Adrenal gland (tissue), 12 donors: ENCODE results near the gene GBF1. TPM values are rescaled to one million over a fixed set of nuclear protein-coding genes. Genes with fewer than 3 reads are reported as not detected.
A peak's percentile ranks its signal among the peaks of the same experiment; 100 is the strongest.
"Not testable (repeated sequence)": the region's sequence is repeated elsewhere in the genome, so short reads cannot be mapped to it uniquely, and the experiment has no call there.

ENCODE experiments used
- DNase-seq, 7 donors: peaks; one replicate each; pipeline ENCODE4 v3.0.0-alpha.2; 2019 to 2020
- H3K27ac ChIP-seq, 5 donors: fragments of 200-600 bp; sonication (generic) in 4 of 5; 1 replicate in 3 of 5; 2 replicates in 2 of 5; pipeline versions ENCODE4 v1.5.1 to v1.8.0; 2016 to 2020; ENCODE audit warnings: mild to moderate bottlenecking in 1 of 5
- H3K27me3 ChIP-seq: fragments of 200-600 bp; 2 replicates; pipeline ENCODE4 v1.8.0; 2021
- H3K36me3 ChIP-seq, 2 donors: fragments of 200-600 bp; replicated peaks in 1 of 2; 1 replicate in 1 of 2; 2 replicates in 1 of 2; pipeline versions ENCODE4 v1.5.1 to v1.8.0; 2018 to 2022
- H3K4me1 ChIP-seq, 2 donors: fragments of 200-600 bp; replicated peaks in 1 of 2; 1 replicate in 1 of 2; 2 replicates in 1 of 2; pipeline versions ENCODE4 v1.5.1 to v1.8.0; 2018 to 2021
- H3K4me3 ChIP-seq, 4 donors: fragments of 200-600 bp; sonication (generic) in 3 of 4; one replicate each; pipeline ENCODE4 v1.5.1; 2016 to 2018
- H3K9me3 ChIP-seq, 3 donors: fragments of 200-600 bp; sonication (generic) in 1 of 3; replicated peaks in 1 of 3; 1 replicate in 2 of 3; 2 replicates in 1 of 3; pipeline versions ENCODE4 v1.5.1 to v1.8.0; 2016 to 2021
- POLR2A ChIP-seq, 2 donors: fragments of 450-650 bp; IDR thresholded peaks; one replicate each; pipeline ENCODE4 v1.6.1; 2017; ENCODE audit warnings: antibody characterized with exemption in 2 of 2, mild to moderate bottlenecking in 2 of 2, moderate library complexity in 1 of 2
- WGBS, 4 donors: extraction: QIAGEN DNeasy Blood & Tissue Kit in 2 of 4; methylation state at CpG; one replicate each; pipeline versions ENCODE4 v1.1.5 to v1.1.7; 2013 to 2017; 5-methylcytosine and 5-hydroxymethylcytosine counted together
- intact Hi-C, 2 donors: fragments of 100-400 bp; cut with DNase I; formaldehyde crosslinking; loops; one replicate each; pipeline versions ENCODE4 v1.14.1 to v1.15.0; 2022 to 2023
- polyA plus RNA-seq, 3 donors: library from polyadenylated mRNA; stranded (reverse); fragments of 200-250 nt in 2 of 3; fragments of 350-450 nt in 1 of 3; fragmentation: Illumina TruSeq in 1 of 3; extraction: RNeasy Lipid Tissue Mini Kit (QIAGEN cat#74804) in 1 of 3; gene quantifications; one replicate each; pipeline ENCODE4 v1.2.3, GENCODE V29; 2013 to 2014
- total RNA-seq, 9 donors: library from RNA; depleted of rRNA in 4 of 9; stranded (reverse); fragments of >200 nt in 4 of 9; fragments of 120-200 nt in 1 of 9; fragmentation: NEBNext Ultra II Directional in 1 of 9; extraction: Animal tissue kit (Norgen Biotek cat#: 25700) in 1 of 9; gene quantifications; one replicate each; pipeline versions ENCODE4 v1.1.0 to v1.2.4, GENCODE V29; 2013 to 2023
- TF ChIP-seq, protein P1 (sequence below), 6 experiments: fragments of 450-650 bp in 4 of 6; fragments of 200-600 bp in 2 of 6; sonication (generic) in 1 of 6; IDR thresholded peaks; 1 replicate in 5 of 6; 2 replicates in 1 of 6; pipeline versions ENCODE4 v1.5.1 to v1.8.0; 2016 to 2021; ENCODE audit warnings: antibody characterized with exemption in 6 of 6, mild to moderate bottlenecking in 2 of 6, moderate library complexity in 1 of 6
- donor health status: healthy with polysubstance abuse.
- donor health status: Bipolar disorder and iron deficiency.
- donor health status: DM: yes; HTN: yes; CAD: no.
- donor health status: DM: no; HTN: no; CAD: no.
- donor health status: DM: no; HTN: no; CAD: no.
- donor health status: DM: yes; HTN: yes; CAD: no.

Gene GBF1
- total and polyA plus RNA-seq, 12 donors, result 16.4 to 46.1 (median 37.7) TPM

DNA sequence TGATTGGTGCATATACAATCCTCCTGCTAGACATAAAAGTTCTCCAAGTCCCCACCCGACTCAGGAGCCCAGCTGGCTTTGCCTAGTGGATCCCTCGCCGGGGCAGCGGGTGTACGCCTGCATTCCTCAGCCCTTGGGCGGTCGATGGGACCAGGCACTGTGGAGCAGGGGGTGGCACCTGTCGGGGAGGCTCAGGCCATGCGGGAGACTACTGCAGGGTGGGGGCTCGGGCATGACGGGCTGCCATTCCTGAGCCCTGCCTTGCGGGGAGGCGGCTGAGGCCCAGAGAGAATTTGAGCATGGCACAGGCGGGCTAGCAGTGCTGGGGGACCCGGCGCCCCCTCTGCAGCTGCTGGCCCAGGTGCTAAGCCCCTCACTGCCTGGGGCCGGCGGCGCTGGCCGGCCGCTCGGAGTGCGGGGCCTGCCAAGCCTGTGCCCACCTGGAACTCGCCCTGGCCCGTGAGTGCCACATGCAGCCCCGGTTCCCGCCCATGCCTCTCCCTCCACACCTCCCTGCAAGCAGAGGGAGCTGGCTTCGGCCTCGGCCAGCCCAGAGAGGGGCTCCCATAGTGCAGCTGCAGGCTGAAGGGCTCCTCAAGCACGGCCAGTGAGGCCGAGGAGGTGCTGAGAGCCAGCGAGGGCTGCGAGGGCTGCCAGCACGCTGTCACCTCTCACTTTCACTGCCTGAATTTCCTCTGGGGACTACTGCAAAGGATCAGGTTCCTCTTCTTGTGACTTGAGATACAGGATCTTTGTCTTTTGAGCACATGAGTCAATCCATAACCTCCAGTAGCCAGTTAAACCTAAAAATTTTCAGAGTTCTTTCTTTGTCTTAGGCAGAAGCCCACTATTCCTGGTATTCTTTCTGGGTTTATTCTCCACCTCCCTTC lies 44.3 kb upstream of the GBF1 start:
- Histone ChIP-seq H3K27ac (no peak overlapping the region), H3K4me3 (no peak overlapping the region), H3K4me1 (no peaks in the 10 kb centered on the region), H3K27me3 (no peaks in the 10 kb centered on the region), H3K9me3 (no peaks in the 10 kb centered on the region), H3K36me3 (no peaks in the 10 kb centered on the region)
- WGBS, 4 donors, result 87 to 91% (median 89%) methylated on average over 9 to 34 of the region's 34 CpGs
- TF ChIP-seq POLR2A (IDR thresholded peaks at IDR 0.05), result no peak
- TF ChIP-seq, protein P1, sequence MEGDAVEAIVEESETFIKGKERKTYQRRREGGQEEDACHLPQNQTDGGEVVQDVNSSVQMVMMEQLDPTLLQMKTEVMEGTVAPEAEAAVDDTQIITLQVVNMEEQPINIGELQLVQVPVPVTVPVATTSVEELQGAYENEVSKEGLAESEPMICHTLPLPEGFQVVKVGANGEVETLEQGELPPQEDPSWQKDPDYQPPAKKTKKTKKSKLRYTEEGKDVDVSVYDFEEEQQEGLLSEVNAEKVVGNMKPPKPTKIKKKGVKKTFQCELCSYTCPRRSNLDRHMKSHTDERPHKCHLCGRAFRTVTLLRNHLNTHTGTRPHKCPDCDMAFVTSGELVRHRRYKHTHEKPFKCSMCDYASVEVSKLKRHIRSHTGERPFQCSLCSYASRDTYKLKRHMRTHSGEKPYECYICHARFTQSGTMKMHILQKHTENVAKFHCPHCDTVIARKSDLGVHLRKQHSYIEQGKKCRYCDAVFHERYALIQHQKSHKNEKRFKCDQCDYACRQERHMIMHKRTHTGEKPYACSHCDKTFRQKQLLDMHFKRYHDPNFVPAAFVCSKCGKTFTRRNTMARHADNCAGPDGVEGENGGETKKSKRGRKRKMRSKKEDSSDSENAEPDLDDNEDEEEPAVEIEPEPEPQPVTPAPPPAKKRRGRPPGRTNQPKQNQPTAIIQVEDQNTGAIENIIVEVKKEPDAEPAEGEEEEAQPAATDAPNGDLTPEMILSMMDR (IDR thresholded peaks at IDR 0.05), result no peak
- no peak for DNase-seq
- intact Hi-C loops, result no loop called here

DNA sequence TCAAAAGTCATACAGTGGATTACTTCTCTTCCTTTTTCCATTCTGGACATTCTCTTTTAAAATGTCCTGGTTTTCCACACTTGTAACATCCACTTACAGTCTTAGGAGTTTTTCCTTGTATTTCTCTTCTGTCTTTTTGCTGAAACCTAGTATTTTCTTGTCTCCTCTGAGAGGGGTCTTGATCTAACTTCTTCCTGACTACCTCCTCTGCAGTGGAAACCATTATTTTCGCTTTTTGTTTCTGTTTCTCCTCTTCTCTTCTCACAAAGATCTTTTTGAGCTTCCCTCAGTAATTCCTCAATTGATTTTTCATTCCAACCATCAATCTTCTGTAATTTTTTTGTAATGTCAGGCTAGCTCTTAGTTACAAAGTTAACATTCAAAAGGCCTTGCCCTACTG lies 42.9 kb upstream of the GBF1 start:
- 72 to 89% (median 81%) methylated on average over 1 of the region's 1 CpG for WGBS, 4 donors
- Histone ChIP-seq H3K27me3 (no peaks in the 10 kb centered on the region), H3K4me1 (no peaks in the 10 kb centered on the region), H3K27ac (no peak overlapping the region), H3K36me3 (no peaks in the 10 kb centered on the region), H3K9me3 (no peaks in the 10 kb centered on the region), H3K4me3 (no peak overlapping the region)
- intact Hi-C loops, result no loop called here
- TF ChIP-seq, protein P1 (IDR thresholded peaks at IDR 0.05), result no peak
- no peak for TF ChIP-seq POLR2A (IDR thresholded peaks at IDR 0.05)
- no peak for DNase-seq

DNA sequence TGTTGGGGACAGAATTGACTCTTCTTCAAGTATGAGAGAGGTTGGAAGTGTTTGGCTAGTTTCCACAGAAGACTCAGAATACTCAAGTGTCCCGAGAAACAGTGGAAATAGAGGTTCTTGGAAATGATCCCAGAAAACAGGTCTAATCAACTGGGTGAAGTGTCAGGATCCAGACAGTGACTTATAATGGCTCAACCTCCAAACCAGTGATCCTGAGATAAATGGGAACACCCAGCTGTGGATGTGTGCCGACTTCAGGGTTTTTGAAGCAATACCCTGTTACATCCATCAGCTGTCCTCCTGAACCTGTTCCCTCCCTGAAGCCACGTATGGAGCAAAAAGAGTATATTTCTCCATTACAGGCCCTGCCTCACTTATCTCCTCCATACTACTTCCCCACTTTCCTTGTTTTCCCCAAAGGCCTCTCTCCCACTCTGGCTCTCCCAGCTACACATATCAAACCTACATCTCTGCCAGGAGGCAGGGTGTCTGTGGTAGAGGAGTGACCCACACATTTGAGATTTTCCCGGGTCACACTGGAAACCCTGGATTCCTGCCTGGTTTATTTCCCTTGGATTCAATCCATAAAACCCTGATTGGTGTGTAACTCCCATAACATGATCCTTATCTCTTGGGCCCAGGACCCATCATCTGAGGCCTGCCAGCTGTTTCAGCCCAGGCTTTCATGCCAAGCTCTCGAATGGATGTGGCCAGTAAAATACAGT lies 36.9 kb upstream of the GBF1 start:
- Histone ChIP-seq H3K36me3 (no peaks in the 10 kb centered on the region), H3K4me3 (no peak overlapping the region), H3K27ac (peak overlapping the region in 1 of 5 donors; percentile 42), H3K4me1 (peaks cover 0 to 13% of the 10 kb centered on the region in 2 donors), H3K9me3 (no peaks in the 10 kb centered on the region), H3K27me3 (no peaks in the 10 kb centered on the region)
- intact Hi-C loops, result no loop called here
- no peak for TF ChIP-seq POLR2A (IDR thresholded peaks at IDR 0.05)
- TF ChIP-seq, protein P1 (IDR thresholded peaks at IDR 0.05), result no peak
- 19 to 34% (median 31%) methylated on average over 5 of the region's 5 CpGs for WGBS, 4 donors
- DNase-seq, result peak in 5 of 7 donors; percentile 43 to 80 (median 53)

DNA sequence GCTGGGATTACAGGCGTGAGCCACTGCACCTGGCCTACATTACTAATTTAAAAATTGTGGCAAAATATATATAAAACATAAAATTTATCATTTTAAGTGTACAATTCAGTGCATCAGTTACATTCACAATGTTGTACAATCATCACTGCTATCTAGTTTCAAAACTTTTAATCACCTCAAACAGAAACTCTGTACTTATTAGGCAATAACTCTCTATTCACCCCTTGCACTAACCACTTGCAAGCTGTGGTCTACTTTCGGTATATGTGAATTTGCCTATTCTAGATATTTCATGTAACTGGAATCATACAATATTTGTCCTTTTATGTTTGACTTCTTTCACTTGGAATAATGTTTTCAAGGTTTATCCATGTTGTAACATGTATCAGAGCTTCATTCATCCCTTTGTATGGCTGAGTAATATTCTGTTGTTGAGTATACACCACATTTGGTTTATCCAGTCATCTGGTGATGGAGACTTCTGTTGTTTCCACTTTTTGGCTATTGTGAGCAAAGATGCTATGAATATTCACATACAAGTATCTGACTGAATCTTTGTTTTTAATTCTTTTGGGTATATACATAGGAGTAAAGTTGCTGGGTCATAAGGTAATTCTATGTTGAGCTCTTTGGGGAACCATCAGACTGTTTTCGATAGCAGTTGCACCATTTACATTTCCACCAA lies 33.6 kb upstream of the GBF1 start:
- no peaks in the 10 kb centered on the region for H3K27me3 ChIP-seq
- DNase-seq, result no peak
- no peak overlapping the region for H3K4me3 ChIP-seq
- intact Hi-C loops, result no loop called here
- TF ChIP-seq POLR2A (IDR thresholded peaks at IDR 0.05), result no peak
- TF ChIP-seq, protein P1 (IDR thresholded peaks at IDR 0.05), result no peak
- no peaks in the 10 kb centered on the region for H3K36me3 ChIP-seq
- 79 to 89% (median 86%) methylated on average over 3 of the region's 3 CpGs for WGBS, 4 donors
- H3K9me3 ChIP-seq, result no peaks in the 10 kb centered on the region
- peaks cover 0 to 13% of the 10 kb centered on the region in 2 donors for H3K4me1 ChIP-seq
- no peak overlapping the region for H3K27ac ChIP-seq

DNA sequence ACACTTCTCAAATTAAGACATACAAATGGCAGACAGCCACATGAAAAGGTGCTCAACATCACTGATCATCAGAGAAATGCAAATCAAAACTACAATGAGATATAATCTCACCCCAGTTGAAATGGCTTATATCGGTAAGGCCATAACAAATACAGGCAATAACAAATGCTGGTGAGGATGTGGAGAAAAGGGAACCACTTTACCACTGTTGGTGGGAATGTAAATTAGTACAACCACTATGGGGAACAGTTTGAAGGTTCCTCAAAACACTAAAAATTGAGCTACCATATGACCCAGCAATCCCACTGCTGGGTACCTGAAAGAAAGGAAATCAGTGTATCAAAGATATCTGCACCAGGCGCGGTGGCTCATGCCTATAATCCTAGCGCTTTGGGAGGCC lies 31.7 kb upstream of the GBF1 start:
- H3K27me3 ChIP-seq, H3K36me3 ChIP-seq, H3K27ac ChIP-seq, intact Hi-C loops, H3K9me3 ChIP-seq, H3K4me1 ChIP-seq, DNase-seq, H3K4me3 ChIP-seq: not testable (repeated sequence)
- WGBS, 4 donors, result 58 to 76% (median 71%) methylated on average over 4 of the region's 4 CpGs
